Naive thymus-derived CD8-positive, alpha-beta T cell (primary cell): ENCODE measurements around the gene NPHS2. TPM values are rescaled to one million over a fixed set of nuclear protein-coding genes. Genes with fewer than 3 reads are reported as not detected.
A peak's percentile ranks its signal among the peaks of the same experiment; 100 is the strongest.

Experiments used
- ATAC-seq, 2 donors: fragments of 150-1000 bp; cut with Tn5 transposase in 1 of 2; sonication (Bioruptor Pico), chemical (Tn5 transposase) in 1 of 2; 1 replicate in 1 of 2; 2 replicates in 1 of 2; pipeline ENCODE4 v1.10.0; 2021; ENCODE audit warnings: mild to moderate bottlenecking in 2 of 2, moderate library complexity in 2 of 2
- POLR2A ChIA-PET: fragments of 350-600 bp; sonication (Branson Sonifier 250); formaldehyde crosslinking; loops from one replicate; lab custom pipeline; 2021; ENCODE audit warnings: antibody characterized with exemption; lab: Charles Lee
- DNase-seq, 10 donors: peaks; one replicate each; pipeline versions ENCODE4 v3.0.0 to v3.0.0-alpha.2; 2020 to 2022
- H3K27ac Mint-ChIP-seq, 10 donors: one replicate each; pipeline ENCODE4 v1.8.0; 2020 to 2022; ENCODE audit warnings: mild to moderate bottlenecking in 10 of 10, mixed read lengths in 10 of 10, moderate library complexity in 4 of 10, inconsistent platforms in 1 of 10
- H3K27me3 Mint-ChIP-seq, 5 donors: one replicate each; pipeline ENCODE4 v1.8.0; 2021 to 2022; ENCODE audit warnings: mixed read lengths in 5 of 5
- H3K36me3 Mint-ChIP-seq, 3 donors: one replicate each; pipeline ENCODE4 v1.8.0; 2020 to 2022; ENCODE audit warnings: mixed read lengths in 3 of 3, mild to moderate bottlenecking in 2 of 3, inconsistent platforms in 1 of 3
- H3K4me1 Mint-ChIP-seq, 4 donors: one replicate each; pipeline ENCODE4 v1.8.0; 2021 to 2022; ENCODE audit warnings: mixed read lengths in 4 of 4
- H3K4me3 Mint-ChIP-seq, 10 donors: one replicate each; pipeline ENCODE4 v1.8.0; 2020 to 2022; ENCODE audit warnings: mild to moderate bottlenecking in 10 of 10, mixed read lengths in 10 of 10, moderate library complexity in 6 of 10, inconsistent platforms in 1 of 10
- H3K9me3 Mint-ChIP-seq, 9 donors: one replicate each; pipeline ENCODE4 v1.8.0; 2020 to 2022; ENCODE audit warnings: mixed read lengths in 9 of 9, mild to moderate bottlenecking in 3 of 9, inconsistent platforms in 1 of 9, moderate library complexity in 1 of 9
- polyA plus RNA-seq, 3 donors: library from polyadenylated mRNA; unstranded; fragments of 300-500 nt; fragmentation: Illumina TruSeq; gene quantifications; one replicate each; pipeline ENCODE4 v1.2.3, GENCODE V29; 2021
- total RNA-seq, 8 experiments: library from RNA in 2 of 8; stranded (reverse) in 2 of 8; gene quantifications; one replicate each; pipeline ENCODE4 v1.2.3 and lab custom pipeline; 2021 to 2026

NPHS2 gene
- total RNA-seq: not detected
- not detected for polyA plus RNA-seq
- total RNA-seq (lab: John Stamatoyannopoulos, UW): 0 to 0.06 (median 0) reads per million in 6 experiments

GRCh38 chr1:179575497-179576314, at the start of gene NPHS2:
TSS of gene NPHS2 (minus strand) at chr1:179575948. CDS start at chr1:179575864, 84 bp downstream.
- DNase-seq (no peak), ATAC-seq (no peak)
- H3K27me3 Mint-ChIP-seq: peaks cover 35 to 77% (median 46%) of the 10 kb centered on the region in 5 donors
- H3K4me3 Mint-ChIP-seq: peak within 1 kb of the TSS in 1 of 10 donors; percentile 4
- POLR2A ChIA-PET: no interaction called here
- H3K4me1 Mint-ChIP-seq: peaks cover 0 to 7% (median 6%) of the 10 kb centered on the region in 4 donors
- H3K27ac Mint-ChIP-seq: peak within 1 kb of the TSS in 1 of 10 donors; percentile 83
- peaks cover 0 to 10% (median under 1%) of the 10 kb centered on the region in 9 donors for H3K9me3 Mint-ChIP-seq
- H3K36me3 Mint-ChIP-seq: peaks cover 0 to 16% (median 0%) of the 10 kb centered on the region in 3 donors

DNA sequence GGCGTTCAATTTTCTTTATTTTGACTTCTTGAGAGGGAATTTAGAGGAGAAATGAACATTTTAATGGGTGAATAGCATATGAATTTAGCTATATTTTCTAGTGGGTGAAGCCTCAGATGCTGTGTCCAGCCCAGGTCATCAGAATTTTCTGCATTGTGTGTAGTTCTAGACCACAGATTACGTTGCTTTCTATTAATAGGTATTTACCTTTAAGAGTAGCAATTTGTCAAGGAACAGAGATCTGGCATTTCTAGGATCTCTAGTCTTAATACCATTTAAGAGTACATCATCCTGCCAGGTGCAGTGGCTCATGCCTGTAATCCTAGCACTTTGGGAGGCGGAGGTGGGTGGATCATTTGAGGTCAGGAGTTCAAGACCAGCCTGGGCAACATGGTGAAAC, 36.6 kb upstream of the NPHS2 start:
- Mint-ChIP-seq H3K4me1 (no peaks in the 10 kb centered on the region), H3K36me3 (no peaks in the 10 kb centered on the region), H3K27ac (no peak overlapping the region), H3K27me3 (peaks cover 10 to 41% (median 19%) of the 10 kb centered on the region in 5 donors), H3K4me3 (no peak overlapping the region), H3K9me3 (no peaks in the 10 kb centered on the region)
- POLR2A ChIA-PET: interaction anchor here (0.7 kb wide), 1 partner anchor 1084 kb away, joined by 3 read pairs; no protein-coding TSS in a partner anchor
- no peak for DNase-seq
- ATAC-seq: no peak

DNA sequence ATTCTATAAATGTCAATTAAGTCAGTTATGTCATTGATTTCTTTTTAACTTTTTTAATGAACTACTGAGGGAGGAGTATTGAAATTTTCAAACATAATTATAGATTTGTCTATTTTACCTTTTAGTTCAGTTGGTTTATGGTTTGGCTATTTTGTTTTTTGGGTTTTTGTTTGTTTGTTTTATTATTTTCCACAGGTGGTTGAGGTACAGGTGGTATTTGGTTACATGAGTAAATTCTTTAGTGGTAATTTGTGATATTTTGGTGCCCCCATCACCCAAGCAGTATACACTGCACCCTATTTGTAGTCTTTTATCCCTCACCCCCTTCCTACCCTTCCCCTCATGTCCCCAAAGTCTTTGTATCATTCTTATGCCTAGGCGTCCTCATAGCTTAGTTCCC, 25.3 kb upstream of the NPHS2 start:
- no peak for ATAC-seq
- Mint-ChIP-seq H3K36me3 (no peaks in the 10 kb centered on the region), H3K4me1 (no peaks in the 10 kb centered on the region), H3K27me3 (peaks cover 11 to 62% (median 24%) of the 10 kb centered on the region in 5 donors), H3K27ac (no peak overlapping the region), H3K4me3 (no peak overlapping the region), H3K9me3 (peaks cover 0 to 17% (median 7%) of the 10 kb centered on the region in 9 donors)
- no peak for DNase-seq
- POLR2A ChIA-PET: no interaction called here

GRCh38 chr1:179599623-179600249, 24.0 kb upstream of the NPHS2 start:
- H3K4me1 Mint-ChIP-seq: no peaks in the 10 kb centered on the region
- no peaks in the 10 kb centered on the region for H3K36me3 Mint-ChIP-seq
- no peak overlapping the region for H3K4me3 Mint-ChIP-seq
- H3K9me3 Mint-ChIP-seq: peaks cover 0 to 17% (median 7%) of the 10 kb centered on the region in 9 donors
- POLR2A ChIA-PET: no interaction called here
- ATAC-seq: no peak
- no peak for DNase-seq
- peaks cover 11 to 63% (median 19%) of the 10 kb centered on the region in 5 donors for H3K27me3 Mint-ChIP-seq
- H3K27ac Mint-ChIP-seq: no peak overlapping the region

DNA sequence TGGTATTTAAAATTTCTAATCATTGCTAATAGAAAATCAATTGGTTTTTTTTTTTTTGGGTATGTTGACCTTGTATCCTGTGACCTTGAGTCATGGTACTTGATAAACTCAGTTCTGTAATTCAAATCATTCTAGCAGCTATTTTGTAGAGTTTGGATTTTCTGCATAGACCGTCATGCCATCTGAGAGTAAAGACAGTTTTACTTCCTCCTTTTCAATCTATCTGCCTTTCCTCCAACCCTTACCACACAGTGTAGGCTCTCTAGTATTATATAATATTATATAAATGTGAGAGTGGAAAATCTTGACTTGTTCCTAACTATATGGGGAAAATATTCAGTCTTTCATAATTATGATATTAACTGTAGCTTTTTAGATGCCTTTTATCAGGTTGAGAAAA, 22.9 kb upstream of the NPHS2 start:
- POLR2A ChIA-PET: no interaction called here

DNA sequence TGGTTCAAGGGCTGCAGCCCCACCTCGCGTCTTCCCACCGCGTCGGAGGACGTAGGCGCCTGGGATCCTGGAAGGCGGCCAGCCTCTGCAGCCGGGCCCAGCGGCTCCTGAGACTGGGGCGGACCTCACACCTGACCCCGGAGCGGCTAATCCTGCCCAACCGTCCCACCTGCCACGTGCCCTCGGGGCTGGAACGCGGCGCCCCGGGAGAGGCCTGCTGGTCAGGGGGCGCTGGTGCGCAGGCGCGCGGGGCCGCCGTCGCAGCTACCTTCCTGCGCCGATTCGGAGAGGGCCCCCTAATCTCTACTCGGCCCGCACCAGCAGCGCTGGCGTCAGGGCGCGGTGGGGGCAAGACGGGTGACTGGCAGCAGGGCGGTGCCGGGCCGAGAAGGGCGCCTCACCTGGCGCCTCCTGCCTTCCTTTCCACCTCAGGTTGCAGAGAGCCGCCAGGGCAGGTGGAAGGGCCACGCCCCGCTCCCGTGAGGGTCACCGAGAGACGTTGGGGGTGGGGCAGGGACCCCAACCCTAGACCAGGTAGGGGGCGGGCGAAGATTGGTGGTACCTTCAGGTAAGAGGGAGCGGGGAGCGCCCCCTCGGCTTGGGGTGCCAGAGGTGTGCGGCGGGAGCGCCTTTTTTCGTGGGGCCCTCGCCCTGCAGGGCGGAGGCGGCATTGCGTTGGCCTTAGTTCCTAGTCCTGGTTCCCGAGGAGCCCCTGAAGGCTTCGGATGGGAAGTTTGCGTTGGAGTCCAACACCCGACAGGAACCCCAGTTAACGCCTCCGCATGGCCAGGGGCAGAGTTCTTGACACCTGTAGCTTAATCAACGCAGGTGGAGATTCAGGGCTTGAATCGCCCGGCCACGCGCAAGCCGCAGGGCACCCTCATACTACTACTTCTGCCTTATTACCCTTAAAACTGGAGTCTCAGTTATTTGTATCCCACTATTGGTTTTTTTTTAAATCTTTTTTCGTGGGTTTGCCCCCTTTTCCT, 16.1 kb upstream of the NPHS2 start, which contains the start of gene TDRD5:
Gene TDRD5, plus strand, starts transcription at position 241 of the 989 bp plus-strand sequence. CDS start 784 bp downstream, outside the sequence.
- Mint-ChIP-seq H3K27me3 (peaks cover 14 to 65% (median 44%) of the 10 kb centered on the region in 5 donors), H3K36me3 (peaks cover 0 to 5% (median 0%) of the 10 kb centered on the region in 3 donors), H3K9me3 (peaks cover 0 to 10% (median 0%) of the 10 kb centered on the region in 9 donors), H3K4me1 (no peaks in the 10 kb centered on the region), H3K4me3 (no peak within 1 kb of the TSS), H3K27ac (no peak within 1 kb of the TSS)
- POLR2A ChIA-PET: no interaction called here
- DNase-seq (no peak), ATAC-seq (no peak)

More for the DNA sequence above, 22.9 kb upstream of the NPHS2 start:
- no peaks in the 10 kb centered on the region for H3K36me3 Mint-ChIP-seq
- DNase-seq (no peak), ATAC-seq (no peak)
- H3K4me1 Mint-ChIP-seq: no peaks in the 10 kb centered on the region
- no peak overlapping the region for H3K4me3 Mint-ChIP-seq
- peaks cover 11 to 52% (median 21%) of the 10 kb centered on the region in 5 donors for H3K27me3 Mint-ChIP-seq
- H3K27ac Mint-ChIP-seq: no peak overlapping the region
- peaks cover 0 to 12% (median 5%) of the 10 kb centered on the region in 9 donors for H3K9me3 Mint-ChIP-seq

- DNase-seq: no peak
- Mint-ChIP-seq H3K27ac (no peak overlapping the region), H3K9me3 (peaks cover 0 to 10% (median 0%) of the 10 kb centered on the region in 9 donors), H3K27me3 (peaks cover 17 to 61% (median 42%) of the 10 kb centered on the region in 5 donors), H3K4me1 (no peaks in the 10 kb centered on the region), H3K36me3 (peaks cover 0 to 5% (median 0%) of the 10 kb centered on the region in 3 donors), H3K4me3 (no peak overlapping the region)
- ATAC-seq: no peak
- POLR2A ChIA-PET: no interaction called here
These were observed 15.5 kb upstream of the NPHS2 start for GRCh38 chr1:179591253-179591591.

- Mint-ChIP-seq H3K27ac (no peak overlapping the region), H3K27me3 (peaks cover 19 to 61% (median 45%) of the 10 kb centered on the region in 5 donors), H3K4me3 (no peak overlapping the region), H3K9me3 (peaks cover 0 to 10% (median 0%) of the 10 kb centered on the region in 9 donors), H3K4me1 (no peaks in the 10 kb centered on the region), H3K36me3 (peaks cover 0 to 5% (median 0%) of the 10 kb centered on the region in 3 donors)
- DNase-seq (no peak), ATAC-seq (no peak)
- POLR2A ChIA-PET: no interaction called here
These were observed 14.9 kb upstream of the NPHS2 start for GRCh38 chr1:179590671-179591070.

- Mint-ChIP-seq H3K27ac (no peak overlapping the region), H3K9me3 (peaks cover 0 to 10% (median 0%) of the 10 kb centered on the region in 9 donors), H3K27me3 (peaks cover 24 to 72% (median 55%) of the 10 kb centered on the region in 5 donors), H3K36me3 (peaks cover 0 to 5% (median 0%) of the 10 kb centered on the region in 3 donors), H3K4me3 (no peak overlapping the region), H3K4me1 (no peaks in the 10 kb centered on the region)
- POLR2A ChIA-PET: no interaction called here
- no peak for DNase-seq
- ATAC-seq: no peak
These were observed 13.8 kb upstream of the NPHS2 start for GRCh38 chr1:179589509-179589908.

DNA sequence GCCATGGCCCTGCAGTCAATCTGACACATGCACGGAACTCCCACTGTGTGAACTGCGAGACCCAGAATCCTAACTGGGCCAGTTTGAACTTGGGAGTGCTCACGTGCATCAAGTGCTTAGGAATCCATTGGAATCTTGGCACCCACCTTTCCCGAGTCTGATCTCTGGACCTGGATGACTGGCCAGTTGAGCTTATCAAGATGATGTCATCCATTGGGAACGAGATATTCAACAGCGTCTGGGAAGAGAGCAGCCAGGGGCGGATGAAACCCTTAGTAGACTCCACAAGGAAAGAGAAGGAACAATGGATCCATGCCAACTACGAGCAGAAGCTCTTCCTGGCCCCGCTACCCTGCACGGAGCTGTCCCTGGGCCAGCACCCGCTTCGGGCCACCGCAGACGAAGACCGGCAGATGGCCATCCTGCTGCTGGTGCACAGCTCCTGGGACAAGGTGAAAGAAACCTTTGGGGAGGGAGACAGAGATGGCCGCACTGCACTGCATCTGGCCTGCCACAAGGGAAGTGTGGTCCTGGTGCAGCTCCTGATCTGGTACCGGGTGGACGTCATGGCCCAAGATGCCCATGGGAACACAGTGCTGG, 12.8 kb upstream of the NPHS2 start:
- Mint-ChIP-seq H3K4me1 (no peaks in the 10 kb centered on the region), H3K27ac (peak overlapping the region in 1 of 10 donors; percentile 74), H3K27me3 (peaks cover 29 to 82% (median 62%) of the 10 kb centered on the region in 5 donors), H3K9me3 (peaks cover 0 to 10% (median 2%) of the 10 kb centered on the region in 9 donors), H3K4me3 (no peak overlapping the region), H3K36me3 (peaks cover 0 to 5% (median 0%) of the 10 kb centered on the region in 3 donors)
- DNase-seq (no peak), ATAC-seq (no peak)
- POLR2A ChIA-PET: no interaction called here

DNA sequence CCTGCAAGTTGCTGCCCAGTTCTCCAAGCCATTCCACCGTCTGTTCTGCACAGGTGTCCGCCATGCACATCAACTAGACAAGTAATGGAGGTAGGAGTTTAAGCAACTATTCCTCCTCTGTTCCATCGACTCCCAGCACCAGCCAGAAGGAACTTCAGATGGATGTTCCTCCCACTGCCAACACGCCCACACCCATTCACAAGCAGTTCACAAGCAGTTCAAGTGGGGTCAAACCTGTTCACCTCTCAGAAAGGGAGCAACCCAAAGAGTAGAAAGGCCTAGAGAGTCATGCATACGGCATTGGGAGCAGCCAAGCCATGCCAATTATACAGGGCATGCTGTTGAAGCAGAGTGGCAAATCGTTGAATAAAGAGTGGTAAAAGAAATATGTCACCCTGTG, 11.6 kb upstream of the NPHS2 start:
- DNase-seq: no peak
- Mint-ChIP-seq H3K27ac (no peak overlapping the region), H3K27me3 (peaks cover 37 to 88% (median 62%) of the 10 kb centered on the region in 5 donors)

More for the DNA sequence above, 11.6 kb upstream of the NPHS2 start:
- peaks cover 0 to 5% (median 0%) of the 10 kb centered on the region in 3 donors for H3K36me3 Mint-ChIP-seq
- H3K9me3 Mint-ChIP-seq: peaks cover 0 to 9% (median 2%) of the 10 kb centered on the region in 9 donors
- ATAC-seq: no peak
- H3K4me1 Mint-ChIP-seq: no peaks in the 10 kb centered on the region
- H3K4me3 Mint-ChIP-seq: no peak overlapping the region
- POLR2A ChIA-PET: no interaction called here
